CD14-positive monocyte (primary cell): ENCODE results near the gene SLC25A1. TPM values are rescaled to one million over a fixed set of nuclear protein-coding genes. Genes with fewer than 3 reads are reported as not detected.

Experiments used
- DNase-seq, 3 donors: peaks; one replicate each; pipeline ENCODE4 v3.0.0-alpha.2; 2011 to 2022
- H2AFZ ChIP-seq: 2 replicates; pipeline ENCODE4 v1.6.0; 2012; ENCODE audit warnings: mild to moderate bottlenecking, low read depth, low read length, inconsistent platforms; ENCODE audit not compliant: insufficient read depth, poor library complexity, severe bottlenecking
- H3K27ac ChIP-seq, 2 donors: 1 replicate in 1 of 2; 2 replicates in 1 of 2; pipeline ENCODE4 v1.5.1; 2012 to 2013; ENCODE audit warnings: low read length in 2 of 2, control low read depth in 1 of 2, inconsistent platforms in 1 of 2, low read depth in 1 of 2, mild to moderate bottlenecking in 1 of 2
- H3K27me3 ChIP-seq, 2 donors: one replicate each; pipeline versions ENCODE4 v1.6.0 to v1.6.1; 2011 to 2013; ENCODE audit warnings: low read length in 2 of 2; ENCODE audit not compliant: control insufficient read depth in 2 of 2, insufficient read depth in 2 of 2
- H3K36me3 ChIP-seq, 2 donors: replicated peaks in 1 of 2; 1 replicate in 1 of 2; 2 replicates in 1 of 2; pipeline versions ENCODE4 v1.5.1 to v1.6.1; 2012 to 2013; ENCODE audit warnings: low read length in 2 of 2, control low read depth in 1 of 2, inconsistent platforms in 1 of 2, mild to moderate bottlenecking in 1 of 2; ENCODE audit not compliant: insufficient read depth in 2 of 2, control insufficient read depth in 1 of 2
- H3K4me1 ChIP-seq, 2 donors: 1 replicate in 1 of 2; 2 replicates in 1 of 2; pipeline versions ENCODE4 v1.5.1 to v1.6.1; 2012 to 2013; ENCODE audit warnings: low read length in 2 of 2, control low read depth in 1 of 2, inconsistent platforms in 1 of 2, mild to moderate bottlenecking in 1 of 2, moderate library complexity in 1 of 2; ENCODE audit not compliant: insufficient read depth in 2 of 2, control insufficient read depth in 1 of 2
- H3K4me2 ChIP-seq: replicated peaks from 2 replicates; pipeline ENCODE3; 2012; ENCODE audit warnings: low read length, moderate library complexity, mild to moderate bottlenecking; ENCODE audit not compliant: poor library complexity, severe bottlenecking; ENCODE audit errors: extremely low read depth
- H3K4me3 ChIP-seq, 3 experiments: fragments of 200-600 bp in 1 of 3; sonication (generic) in 1 of 3; replicated peaks in 1 of 3; 1 replicate in 2 of 3; 2 replicates in 1 of 3; pipeline ENCODE4 v1.5.1; 2011 to 2013; ENCODE audit warnings: low read length in 3 of 3, mild to moderate bottlenecking in 3 of 3, control low read depth in 2 of 3, low read depth in 2 of 3, inconsistent platforms in 1 of 3, moderate library complexity in 1 of 3
- H3K79me2 ChIP-seq: 2 replicates; pipeline ENCODE4 v1.6.0; 2012; ENCODE audit warnings: mild to moderate bottlenecking, control low read depth, inconsistent platforms, low read length, moderate library complexity; ENCODE audit not compliant: insufficient read depth
- H3K9ac ChIP-seq: 2 replicates; pipeline ENCODE4 v1.6.0; 2017; ENCODE audit warnings: low read length, mild to moderate bottlenecking; ENCODE audit not compliant: insufficient read depth, poor library complexity, severe bottlenecking
- H3K9me3 ChIP-seq, 2 donors: replicated peaks in 1 of 2; 1 replicate in 1 of 2; 2 replicates in 1 of 2; pipeline versions ENCODE4 v1.5.1 to v1.6.1; 2012 to 2013; ENCODE audit warnings: low read length in 2 of 2, control low read depth in 1 of 2; ENCODE audit not compliant: control insufficient read depth in 1 of 2, insufficient read depth in 1 of 2
- H4K20me1 ChIP-seq: 2 replicates; pipeline ENCODE4 v1.6.0; 2012; ENCODE audit warnings: mild to moderate bottlenecking, low read length, control low read depth, moderate library complexity; ENCODE audit not compliant: insufficient read depth
- H3K27ac Mint-ChIP-seq, 7 donors: one replicate each; pipeline ENCODE4 v1.8.0; 2020; ENCODE audit warnings: mild to moderate bottlenecking in 7 of 7, mixed read lengths in 7 of 7, moderate library complexity in 6 of 7, inconsistent platforms in 2 of 7
- H3K27me3 Mint-ChIP-seq, 3 donors: one replicate each; pipeline ENCODE4 v1.8.0; 2021 to 2022; ENCODE audit warnings: low read depth in 3 of 3, mild to moderate bottlenecking in 3 of 3, mixed read lengths in 3 of 3, moderate library complexity in 3 of 3, inconsistent platforms in 1 of 3
- H3K36me3 Mint-ChIP-seq, 2 donors: one replicate each; pipeline ENCODE4 v1.8.0; 2020; ENCODE audit warnings: mixed read lengths in 2 of 2, inconsistent platforms in 1 of 2, mild to moderate bottlenecking in 1 of 2
- H3K4me1 Mint-ChIP-seq: one replicate; pipeline ENCODE4 v1.8.0; 2020; ENCODE audit warnings: mild to moderate bottlenecking, mixed read lengths
- H3K4me3 Mint-ChIP-seq, 2 donors: one replicate each; pipeline ENCODE4 v1.8.0; 2020; ENCODE audit warnings: mild to moderate bottlenecking in 2 of 2, mixed read lengths in 2 of 2, moderate library complexity in 1 of 2
- H3K9me3 Mint-ChIP-seq, 7 donors: one replicate each; pipeline ENCODE4 v1.8.0; 2020 to 2022; ENCODE audit warnings: mixed read lengths in 7 of 7, mild to moderate bottlenecking in 6 of 7, moderate library complexity in 6 of 7, inconsistent platforms in 2 of 7
- CTCF ChIP-seq: fragments of 200-600 bp; IDR thresholded peaks from one replicate; pipeline ENCODE4 v1.8.0; 2022; ENCODE audit warnings: antibody characterized with exemption, mild to moderate bottlenecking
- WGBS: methylation state at CpG from one replicate; pipeline ENCODE4 v1.1.5; 2013; ENCODE audit warnings: missing lambda C conversion rate; ENCODE audit not compliant: insufficient coverage; 5-methylcytosine and 5-hydroxymethylcytosine counted together
- intact Hi-C, 2 donors: fragments of 100-400 bp; cut with micrococcal nuclease; formaldehyde crosslinking; loops; one replicate each; pipeline versions ENCODE4 v1.15.0 to v1.15.1; 2023
- polyA plus RNA-seq, 3 donors: library from polyadenylated mRNA; depleted of rRNA in 1 of 3; unstranded in 2 of 3; stranded (reverse) in 1 of 3; fragments of 300-500 nt in 2 of 3; fragments of >200 nt in 1 of 3; fragmentation: Illumina TruSeq in 2 of 3; gene quantifications; 1 replicate in 2 of 3; 2 replicates in 1 of 3; pipeline ENCODE4 v1.2.3, GENCODE V29; 2012 to 2021

SLC25A1 gene
- polyA plus RNA-seq, 3 donors: 15.2 to 37.4 (median 35.1) TPM

- TF ChIP-seq CTCF: no peak
- intact Hi-C loops: no loop called here
- H3K27ac Mint-ChIP-seq: peak overlapping the region in 2 of 7 donors; percentile 24 to 38
- Histone ChIP-seq H3K9ac (peak overlapping the region; percentile 8), H4K20me1 (no peaks in the 10 kb centered on the region), H3K4me3 (no peak overlapping the region), H3K27ac (no peak overlapping the region), H3K27me3 (no peaks in the 10 kb centered on the region), H3K4me2 (no peak overlapping the region), H3K36me3 (peaks cover 15 to 36% of the 10 kb centered on the region in 2 donors), H2AFZ (no peak overlapping the region), H3K9me3 (no peaks in the 10 kb centered on the region), H3K79me2 (no peaks in the 10 kb centered on the region), H3K4me1 (peaks cover 15 to 25% of the 10 kb centered on the region in 2 donors)
- WGBS: 60% methylated on average over 6 of the region's 12 CpGs
- H3K36me3 Mint-ChIP-seq: peaks cover 19 to 40% of the 10 kb centered on the region in 2 donors
- no peak overlapping the region for H3K4me3 Mint-ChIP-seq
- no peak for DNase-seq
- H3K27me3 Mint-ChIP-seq: peaks cover 0 to 3% (median 2%) of the 10 kb centered on the region in 3 donors
- H3K9me3 Mint-ChIP-seq: peaks cover 0 to 2% (median 0%) of the 10 kb centered on the region in 7 donors
- H3K4me1 Mint-ChIP-seq: peaks cover 9% of the 10 kb centered on the region
These were observed 3.4 kb upstream of the SLC25A1 start for GRCh38 chr22:19181786-19182471.

- H3K4me3 Mint-ChIP-seq: no peak overlapping the region
- peaks cover 0 to 3% (median 2%) of the 10 kb centered on the region in 3 donors for H3K27me3 Mint-ChIP-seq
- peaks cover 6% of the 10 kb centered on the region for H4K20me1 ChIP-seq
- no peak overlapping the region for H3K4me3 ChIP-seq
- peak overlapping the region in 3 of 7 donors; percentile 38 to 71 (median 41) for H3K27ac Mint-ChIP-seq
- H3K4me1 ChIP-seq: peaks cover 15 to 25% of the 10 kb centered on the region in 2 donors
- peaks cover 9% of the 10 kb centered on the region for H3K4me1 Mint-ChIP-seq
- H3K9me3 Mint-ChIP-seq: peaks cover 0 to 2% (median 0%) of the 10 kb centered on the region in 7 donors
- WGBS: 98% methylated on average over 8 of the region's 11 CpGs
- H3K9ac ChIP-seq: no peak overlapping the region
- intact Hi-C loops: no loop called here
- no peak overlapping the region for H3K27ac ChIP-seq
- no peaks in the 10 kb centered on the region for H3K9me3 ChIP-seq
- no peaks in the 10 kb centered on the region for H3K27me3 ChIP-seq
- no peaks in the 10 kb centered on the region for H3K79me2 ChIP-seq
- DNase-seq: no peak
- TF ChIP-seq CTCF: no peak
- peaks cover 11 to 25% of the 10 kb centered on the region in 2 donors for H3K36me3 ChIP-seq
- no peak overlapping the region for H2AFZ ChIP-seq
- peaks cover 14 to 29% of the 10 kb centered on the region in 2 donors for H3K36me3 Mint-ChIP-seq
- H3K4me2 ChIP-seq: no peak overlapping the region
These were observed 2.3 kb upstream of the SLC25A1 start for GRCh38 chr22:19180740-19181410.
